ENCODE results near the gene SMIM38. TPM values are rescaled to one million over a fixed set of nuclear protein-coding genes. Genes with fewer than 3 reads are reported as not detected.
A peak's percentile ranks its signal among the peaks of the same experiment; 100 is the strongest.

Gene SMIM38
- total and polyA plus RNA-seq, 2 experiments from 2014 or later, result 0.38 TPM; not detected in 1

DNA sequence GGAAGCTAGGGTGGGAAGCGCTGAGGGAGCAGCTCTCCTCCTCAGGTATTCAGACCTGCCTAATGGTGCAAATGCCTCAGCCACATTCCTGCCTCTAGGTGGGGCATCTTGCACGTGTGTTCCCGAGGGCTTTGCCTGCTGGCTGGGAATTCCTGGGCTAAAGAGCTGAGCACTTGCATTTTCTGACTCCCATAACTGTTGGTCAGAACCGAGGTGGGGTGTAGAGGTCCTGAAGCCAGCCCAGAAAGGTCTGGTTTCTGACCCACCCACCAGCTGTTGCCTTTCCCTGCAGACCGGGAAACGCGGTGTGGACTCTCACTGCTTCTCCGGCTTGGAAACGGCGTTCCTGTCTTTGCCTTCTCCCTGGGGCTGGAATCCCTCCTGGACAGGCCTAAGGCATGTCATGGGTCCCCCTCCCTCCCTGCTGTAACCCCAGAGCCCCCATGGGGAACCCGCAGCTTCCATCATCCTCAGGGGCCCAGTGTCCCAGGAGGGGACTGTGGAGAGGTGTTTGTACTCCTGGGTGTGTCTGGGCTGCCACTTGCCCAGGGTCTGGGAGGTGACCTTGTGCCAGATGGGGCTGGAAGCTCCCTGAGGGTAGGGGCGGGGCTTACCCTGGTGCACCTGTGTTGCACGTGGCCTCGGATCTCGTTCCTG is 24.0 kb upstream of the SMIM38 start:
- Histone ChIP-seq H3F3A (replicated peaks; ENCODE audit: low read depth) (no peaks in the 10 kb centered on the region), H3K4me1 (ENCODE audit: insufficient read depth) (no peaks in the 10 kb centered on the region), H2AFZ (peak overlapping the region; percentile 69; the same call in 1 of the 2 replicates), H3K4me3 (no peak overlapping the region), H3K79me2 (replicated peaks; ENCODE audit: insufficient read depth) (no peaks in the 10 kb centered on the region), H3K27ac (ENCODE audit: low read depth) (no peak overlapping the region), H3K4me2 (no peak overlapping the region), H3K9me2 (ENCODE audit: insufficient read depth) (0 out of 2 replicates have a peak, but pooled peaks cover 4% of the 10 kb centered on the region), H3K36me3 (ENCODE audit: insufficient read depth) (peaks cover 8% of the 10 kb centered on the region), H3K27me3 (ENCODE audit: insufficient read depth) (no peaks in the 10 kb centered on the region), H4K20me1 (replicated peaks; ENCODE audit: insufficient read depth) (no peaks in the 10 kb centered on the region)
- H3K9me3 Mint-ChIP-seq, result peaks cover 38% of the 10 kb centered on the region
- no peak overlapping the region for H3K4me3 Mint-ChIP-seq
- TF ChIP-seq CREB1 (CRISPR knock-in tag; IDR thresholded peaks at IDR 0.05; ENCODE audit: low read depth), result no peak
- TF ChIP-seq, protein P1, sequence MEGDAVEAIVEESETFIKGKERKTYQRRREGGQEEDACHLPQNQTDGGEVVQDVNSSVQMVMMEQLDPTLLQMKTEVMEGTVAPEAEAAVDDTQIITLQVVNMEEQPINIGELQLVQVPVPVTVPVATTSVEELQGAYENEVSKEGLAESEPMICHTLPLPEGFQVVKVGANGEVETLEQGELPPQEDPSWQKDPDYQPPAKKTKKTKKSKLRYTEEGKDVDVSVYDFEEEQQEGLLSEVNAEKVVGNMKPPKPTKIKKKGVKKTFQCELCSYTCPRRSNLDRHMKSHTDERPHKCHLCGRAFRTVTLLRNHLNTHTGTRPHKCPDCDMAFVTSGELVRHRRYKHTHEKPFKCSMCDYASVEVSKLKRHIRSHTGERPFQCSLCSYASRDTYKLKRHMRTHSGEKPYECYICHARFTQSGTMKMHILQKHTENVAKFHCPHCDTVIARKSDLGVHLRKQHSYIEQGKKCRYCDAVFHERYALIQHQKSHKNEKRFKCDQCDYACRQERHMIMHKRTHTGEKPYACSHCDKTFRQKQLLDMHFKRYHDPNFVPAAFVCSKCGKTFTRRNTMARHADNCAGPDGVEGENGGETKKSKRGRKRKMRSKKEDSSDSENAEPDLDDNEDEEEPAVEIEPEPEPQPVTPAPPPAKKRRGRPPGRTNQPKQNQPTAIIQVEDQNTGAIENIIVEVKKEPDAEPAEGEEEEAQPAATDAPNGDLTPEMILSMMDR (conservative IDR thresholded peaks at IDR 0.05; ENCODE audit: low read depth in 2 of 2), result peak; percentile 85 to 97
- TF ChIP-seq, protein P2, sequence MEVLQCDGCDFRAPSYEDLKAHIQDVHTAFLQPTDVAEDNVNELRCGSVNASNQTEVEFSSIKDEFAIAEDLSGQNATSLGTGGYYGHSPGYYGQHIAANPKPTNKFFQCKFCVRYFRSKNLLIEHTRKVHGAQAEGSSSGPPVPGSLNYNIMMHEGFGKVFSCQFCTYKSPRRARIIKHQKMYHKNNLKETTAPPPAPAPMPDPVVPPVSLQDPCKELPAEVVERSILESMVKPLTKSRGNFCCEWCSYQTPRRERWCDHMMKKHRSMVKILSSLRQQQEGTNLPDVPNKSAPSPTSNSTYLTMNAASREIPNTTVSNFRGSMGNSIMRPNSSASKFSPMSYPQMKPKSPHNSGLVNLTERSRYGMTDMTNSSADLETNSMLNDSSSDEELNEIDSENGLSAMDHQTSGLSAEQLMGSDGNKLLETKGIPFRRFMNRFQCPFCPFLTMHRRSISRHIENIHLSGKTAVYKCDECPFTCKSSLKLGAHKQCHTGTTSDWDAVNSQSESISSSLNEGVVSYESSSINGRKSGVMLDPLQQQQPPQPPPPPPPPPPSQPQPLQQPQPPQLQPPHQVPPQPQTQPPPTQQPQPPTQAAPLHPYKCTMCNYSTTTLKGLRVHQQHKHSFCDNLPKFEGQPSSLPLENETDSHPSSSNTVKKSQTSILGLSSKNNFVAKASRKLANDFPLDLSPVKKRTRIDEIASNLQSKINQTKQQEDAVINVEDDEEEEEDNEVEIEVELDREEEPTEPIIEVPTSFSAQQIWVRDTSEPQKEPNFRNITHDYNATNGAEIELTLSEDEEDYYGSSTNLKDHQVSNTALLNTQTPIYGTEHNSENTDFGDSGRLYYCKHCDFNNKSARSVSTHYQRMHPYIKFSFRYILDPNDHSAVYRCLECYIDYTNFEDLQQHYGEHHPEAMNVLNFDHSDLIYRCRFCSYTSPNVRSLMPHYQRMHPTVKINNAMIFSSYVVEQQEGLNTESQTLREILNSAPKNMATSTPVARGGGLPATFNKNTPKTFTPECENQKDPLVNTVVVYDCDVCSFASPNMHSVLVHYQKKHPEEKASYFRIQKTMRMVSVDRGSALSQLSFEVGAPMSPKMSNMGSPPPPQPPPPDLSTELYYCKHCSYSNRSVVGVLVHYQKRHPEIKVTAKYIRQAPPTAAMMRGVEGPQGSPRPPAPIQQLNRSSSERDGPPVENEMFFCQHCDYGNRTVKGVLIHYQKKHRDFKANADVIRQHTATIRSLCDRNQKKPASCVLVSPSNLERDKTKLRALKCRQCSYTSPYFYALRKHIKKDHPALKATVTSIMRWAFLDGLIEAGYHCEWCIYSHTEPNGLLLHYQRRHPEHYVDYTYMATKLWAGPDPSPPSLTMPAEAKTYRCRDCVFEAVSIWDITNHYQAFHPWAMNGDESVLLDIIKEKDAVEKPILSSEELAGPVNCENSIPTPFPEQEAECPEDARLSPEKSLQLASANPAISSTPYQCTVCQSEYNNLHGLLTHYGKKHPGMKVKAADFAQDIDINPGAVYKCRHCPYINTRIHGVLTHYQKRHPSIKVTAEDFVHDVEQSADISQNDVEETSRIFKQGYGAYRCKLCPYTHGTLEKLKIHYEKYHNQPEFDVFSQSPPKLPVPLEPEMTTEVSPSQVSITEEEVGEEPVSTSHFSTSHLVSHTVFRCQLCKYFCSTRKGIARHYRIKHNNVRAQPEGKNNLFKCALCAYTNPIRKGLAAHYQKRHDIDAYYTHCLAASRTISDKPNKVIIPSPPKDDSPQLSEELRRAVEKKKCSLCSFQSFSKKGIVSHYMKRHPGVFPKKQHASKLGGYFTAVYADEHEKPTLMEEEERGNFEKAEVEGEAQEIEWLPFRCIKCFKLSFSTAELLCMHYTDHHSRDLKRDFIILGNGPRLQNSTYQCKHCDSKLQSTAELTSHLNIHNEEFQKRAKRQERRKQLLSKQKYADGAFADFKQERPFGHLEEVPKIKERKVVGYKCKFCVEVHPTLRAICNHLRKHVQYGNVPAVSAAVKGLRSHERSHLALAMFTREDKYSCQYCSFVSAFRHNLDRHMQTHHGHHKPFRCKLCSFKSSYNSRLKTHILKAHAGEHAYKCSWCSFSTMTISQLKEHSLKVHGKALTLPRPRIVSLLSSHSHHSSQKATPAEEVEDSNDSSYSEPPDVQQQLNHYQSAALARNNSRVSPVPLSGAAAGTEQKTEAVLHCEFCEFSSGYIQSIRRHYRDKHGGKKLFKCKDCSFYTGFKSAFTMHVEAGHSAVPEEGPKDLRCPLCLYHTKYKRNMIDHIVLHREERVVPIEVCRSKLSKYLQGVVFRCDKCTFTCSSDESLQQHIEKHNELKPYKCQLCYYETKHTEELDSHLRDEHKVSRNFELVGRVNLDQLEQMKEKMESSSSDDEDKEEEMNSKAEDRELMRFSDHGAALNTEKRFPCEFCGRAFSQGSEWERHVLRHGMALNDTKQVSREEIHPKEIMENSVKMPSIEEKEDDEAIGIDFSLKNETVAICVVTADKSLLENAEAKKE (CRISPR knock-in tag; IDR thresholded peaks at IDR 0.05), result 0 out of 2 replicates have a peak, but pooled peaks have one; percentile 14
- H3K4me1 Mint-ChIP-seq, result peaks cover 4% of the 10 kb centered on the region; the same call in 1 of the 3 replicates
- DNase-seq (ENCODE audit: low spot score), result peak; percentile 96
- peak; percentile 97 for ATAC-seq
- no peak overlapping the region for H3K27ac Mint-ChIP-seq
- peaks cover 7% of the 10 kb centered on the region for H3K27me3 Mint-ChIP-seq (ENCODE audit: insufficient read depth, low read depth, poor library complexity)
- H3K36me3 Mint-ChIP-seq (ENCODE audit: low read depth), result peaks cover 22% of the 10 kb centered on the region; the same call in 2 of the 3 replicates

All from GM23338 (cell line).